Measurements from ENCODE around the gene TRIO.
A peak's percentile ranks its signal among the peaks of the same experiment; 100 is the strongest.
"Not testable (repeated sequence)": the region's sequence is repeated elsewhere in the genome, so short reads cannot be mapped to it uniquely, and the experiment has no call there.

Gene TRIO

GRCh38 chr5:14424011-14424685 is 281.0 kb downstream of the TRIO start:
- no peak for DNase-seq

GRCh38 chr5:14425559-14425958 is 282.4 kb downstream of the TRIO start:
- DNase-seq: no peak

DNA sequence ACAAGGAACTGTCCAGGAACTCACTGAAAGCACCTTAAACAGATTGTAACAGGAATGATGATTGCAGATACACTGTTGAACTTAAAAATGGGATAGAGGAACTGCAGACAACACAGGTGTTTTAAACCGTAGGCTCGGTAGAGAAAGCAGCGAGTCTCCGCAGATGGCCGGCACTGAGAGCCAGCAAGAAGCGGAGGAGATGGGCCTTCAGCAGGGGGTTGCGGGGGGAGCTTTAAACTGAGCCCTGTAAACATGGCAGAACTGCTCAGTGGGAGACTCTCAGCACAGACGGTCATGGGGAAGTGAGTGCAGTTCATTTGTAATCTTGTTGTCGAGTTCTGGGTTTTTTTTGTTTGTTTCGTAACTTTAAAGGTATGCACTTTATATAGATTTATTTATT is 283.4 kb downstream of the TRIO start:
- no peak for DNase-seq

DNA sequence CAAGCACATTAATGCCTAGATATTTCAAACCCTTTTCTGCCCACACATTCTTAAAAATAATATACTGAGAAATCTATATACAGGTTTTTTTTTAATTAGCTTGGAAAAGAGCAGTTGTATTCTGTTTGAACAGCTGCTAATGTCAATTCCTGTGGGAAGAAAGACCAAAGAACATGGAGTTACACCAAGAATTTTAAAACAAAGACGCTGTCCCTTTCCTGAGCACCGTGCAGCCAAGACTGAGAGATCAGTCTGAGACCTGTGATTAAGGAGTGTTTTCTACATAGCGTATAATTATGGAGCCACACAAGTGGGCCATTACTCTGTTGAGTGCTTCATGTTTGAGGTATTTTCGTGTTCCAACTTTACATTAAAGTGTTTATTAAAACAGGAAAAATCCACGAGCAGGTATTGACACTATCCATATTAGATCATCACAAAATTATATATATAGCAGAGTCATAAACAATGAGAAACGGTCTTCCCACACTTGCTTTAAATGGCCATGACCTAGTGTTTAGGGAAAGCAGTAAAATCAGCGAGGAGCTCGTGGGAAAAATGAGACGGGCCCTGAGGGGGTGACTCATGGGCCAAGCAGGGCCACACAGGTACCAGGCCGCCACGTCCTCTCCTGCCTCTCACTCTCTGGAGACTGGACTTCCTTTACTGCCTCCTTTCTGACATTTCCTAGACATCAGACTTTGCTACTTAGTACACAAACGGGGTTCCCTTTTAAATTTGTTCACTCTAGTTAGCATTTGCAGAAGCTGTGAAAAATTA is 285.4 kb downstream of the TRIO start:
- DNase-seq: no peak

DNA sequence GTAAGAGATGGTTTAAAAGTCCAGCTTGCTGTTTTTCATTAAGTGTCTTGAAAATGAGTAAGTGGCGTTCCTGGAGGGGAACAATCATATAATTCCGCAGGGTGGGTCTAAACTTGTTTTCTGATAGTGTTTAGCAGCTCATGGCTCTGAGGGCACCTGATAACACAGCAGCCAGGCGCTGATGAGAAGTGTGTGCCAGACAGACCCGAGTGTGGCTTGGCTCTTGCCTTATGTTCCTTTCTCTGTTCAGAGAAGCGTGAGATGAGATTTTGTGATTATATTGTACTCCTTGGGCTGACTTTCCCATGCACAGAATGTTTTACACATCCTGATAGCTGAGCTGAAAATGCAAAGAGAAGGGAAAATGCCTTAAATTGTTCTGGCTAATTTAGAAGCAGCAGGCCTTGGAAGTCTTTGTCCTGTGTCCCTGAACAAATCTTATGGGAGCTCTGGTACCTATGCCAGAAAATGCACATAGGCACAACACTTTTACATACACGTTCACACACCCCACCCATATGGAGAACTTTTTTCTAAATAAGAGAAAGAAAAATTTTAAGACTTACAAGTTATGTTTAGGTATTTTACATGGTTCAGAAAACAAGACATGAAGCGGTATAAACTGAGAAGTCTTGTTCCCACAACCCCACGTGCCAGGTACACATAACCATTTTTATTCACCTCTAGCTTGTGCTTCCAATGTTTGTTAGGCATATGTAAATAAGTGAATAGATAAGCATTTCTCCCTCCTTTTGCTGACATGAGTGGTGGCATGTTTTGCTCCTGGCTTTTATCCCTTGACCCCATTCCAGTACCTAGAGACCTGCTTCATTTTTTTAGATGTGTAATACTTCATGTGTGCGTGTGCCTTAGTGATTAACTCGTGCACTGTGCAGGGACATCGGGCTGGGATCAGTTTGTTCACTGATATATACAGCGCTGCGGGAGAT is 286.2 kb downstream of the TRIO start:
- DNase-seq: no peak

DNA sequence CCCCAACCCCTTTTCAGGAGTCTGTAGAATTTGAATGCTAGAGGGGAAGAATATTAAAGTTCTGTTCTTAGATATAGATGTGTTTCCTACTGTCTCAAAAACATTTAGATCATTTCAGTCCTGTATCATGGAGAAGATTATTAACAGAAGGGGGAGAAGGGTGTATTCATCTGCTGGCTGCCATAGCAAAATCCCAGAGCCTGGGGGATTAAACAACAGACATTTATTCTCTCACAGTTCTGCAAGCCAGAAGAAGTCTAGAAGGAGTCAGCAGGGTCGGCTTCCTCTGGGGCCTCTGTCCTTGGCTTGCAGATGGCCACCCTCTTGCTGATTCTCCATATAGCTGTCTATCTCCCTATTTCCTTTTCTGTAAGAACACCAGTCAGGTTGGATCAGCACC is 288.4 kb downstream of the TRIO start:
- no peak for DNase-seq

GRCh38 chr5:14432931-14433589 is 289.9 kb downstream of the TRIO start:
- no peak for DNase-seq

DNA sequence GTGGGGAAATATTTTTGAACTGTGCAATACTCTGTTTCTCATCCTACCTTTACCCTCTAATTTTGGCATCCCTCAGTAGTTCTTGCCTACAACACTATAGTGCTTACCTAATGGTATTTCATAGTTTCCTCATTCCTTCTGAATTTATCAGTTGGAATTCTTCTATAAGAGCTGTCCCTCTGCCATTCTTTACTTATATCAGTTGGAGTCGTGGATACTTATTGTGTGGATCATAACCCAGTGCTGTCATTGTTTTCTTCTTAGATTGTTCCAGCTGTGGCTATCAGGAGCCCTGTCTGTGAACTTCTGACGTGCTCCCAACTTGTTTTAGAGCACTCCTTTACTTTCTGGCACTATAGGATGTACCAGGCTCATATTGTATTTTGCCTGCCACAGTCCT is 292.3 kb downstream of the TRIO start:
- DNase-seq: no peak

DNA sequence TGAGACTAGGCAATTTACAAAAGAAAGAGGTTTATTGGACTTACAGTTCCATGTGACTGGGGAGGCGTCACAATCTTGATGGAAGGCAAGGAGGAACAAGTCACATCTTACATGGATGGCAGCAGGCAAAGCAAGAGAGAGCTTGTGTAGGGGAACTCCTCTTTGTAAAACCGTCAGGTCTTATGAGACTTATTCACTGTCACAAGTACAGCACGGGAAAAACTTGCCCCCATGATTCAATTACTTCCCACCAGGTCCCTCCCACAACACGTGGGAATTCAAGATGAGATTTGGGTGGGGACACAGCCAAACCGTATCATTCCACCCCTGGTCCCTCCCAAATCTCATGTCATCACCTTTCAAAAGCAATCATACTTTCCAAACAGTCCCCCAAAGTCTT is 293.0 kb downstream of the TRIO start:
- not testable (repeated sequence) for DNase-seq

GRCh38 chr5:14436801-14437542 is 293.8 kb downstream of the TRIO start:
- DNase-seq: no peak

GRCh38 chr5:14438195-14438606 is 295.1 kb downstream of the TRIO start:
- DNase-seq: no peak

- DNase-seq: peak; percentile 25
These were observed 296.1 kb downstream of the TRIO start for GRCh38 chr5:14439087-14439871.

DNA sequence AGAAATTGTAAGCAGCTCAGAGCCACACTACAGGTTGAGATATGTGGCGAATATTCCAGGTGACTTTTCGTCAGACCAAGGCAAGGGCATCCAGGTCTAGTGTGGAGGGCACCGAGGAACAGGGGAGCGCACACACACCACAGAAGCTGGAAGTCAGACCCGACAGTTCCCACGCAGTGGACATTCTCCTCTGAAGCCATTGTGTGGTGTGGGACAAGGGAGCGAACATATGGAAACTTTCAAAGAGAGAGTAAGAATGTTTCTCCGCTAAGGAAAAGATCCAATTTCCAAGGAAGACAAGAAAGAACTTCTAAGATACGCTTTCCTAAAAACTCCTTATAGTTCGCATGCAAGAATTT is 297.1 kb downstream of the TRIO start:
- DNase-seq: no peak

DNA sequence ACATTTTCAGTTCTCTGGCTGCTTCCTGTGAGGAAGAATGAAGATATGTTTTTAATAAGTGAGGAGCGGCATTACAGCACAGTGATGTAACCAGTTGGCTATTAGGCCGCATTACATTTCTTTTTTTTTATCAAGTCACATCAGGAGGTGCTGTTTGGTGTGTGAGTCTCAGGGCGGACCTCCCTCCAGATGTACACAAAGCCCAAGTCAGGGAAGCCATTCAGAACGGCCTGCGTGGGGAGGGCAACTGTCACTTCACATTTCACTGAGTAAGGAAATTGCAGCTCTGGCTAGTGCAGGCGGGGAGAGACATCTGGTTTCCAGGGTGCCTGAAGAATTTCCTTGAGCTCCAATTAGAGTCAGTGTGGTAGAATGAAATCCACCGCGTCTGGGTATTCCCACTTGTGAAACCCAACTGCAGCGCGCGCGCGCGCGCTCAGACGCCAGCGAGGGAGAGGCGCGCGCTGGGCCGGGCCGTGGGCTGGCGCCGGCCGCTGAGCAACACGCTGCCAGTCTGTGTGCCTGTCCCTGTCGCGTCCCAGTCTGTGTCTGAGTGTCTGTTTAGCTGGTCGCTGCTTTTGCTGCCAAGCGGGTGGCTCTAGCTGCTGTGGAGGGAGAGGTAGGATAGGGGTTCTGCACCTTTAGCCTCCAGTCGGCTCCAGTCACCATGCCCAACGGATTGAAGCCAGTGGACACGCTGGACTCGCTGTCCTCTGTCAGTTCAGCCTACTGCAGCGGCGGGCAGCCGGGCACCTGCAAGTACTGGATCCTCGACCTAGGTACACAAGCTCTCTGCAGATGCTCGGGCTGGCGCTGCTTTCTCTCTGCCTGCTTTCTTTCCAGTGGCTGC is 297.7 kb downstream of the TRIO start:
- DNase-seq: peak; percentile 77

GRCh38 chr5:14441641-14442040 is 298.5 kb downstream of the TRIO start:
- DNase-seq: no peak

- no peak for DNase-seq
These were observed 299.4 kb downstream of the TRIO start for GRCh38 chr5:14442536-14442935.

GRCh38 chr5:14443671-14444093 is 300.5 kb downstream of the TRIO start:
- no peak for DNase-seq

DNA sequence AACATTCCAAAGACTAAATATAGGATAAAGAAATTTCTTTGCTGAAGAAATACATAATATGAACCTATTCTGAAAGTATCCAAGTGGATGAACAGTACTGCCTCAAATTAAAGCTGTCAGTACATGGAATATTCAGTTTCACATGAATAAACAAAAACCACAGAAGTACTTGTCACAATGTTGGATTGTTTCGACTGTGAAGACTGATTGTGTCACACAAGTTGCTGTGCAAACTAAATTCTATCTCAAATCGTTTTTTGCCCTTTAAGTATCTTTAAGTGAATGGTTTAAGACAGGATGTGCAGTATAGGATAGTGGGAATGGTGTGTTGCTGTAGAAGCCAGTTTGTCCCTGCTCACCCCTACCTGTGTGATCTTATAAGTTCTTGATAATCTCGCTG is 301.0 kb downstream of the TRIO start:
- DNase-seq: no peak

- no peak for DNase-seq
These were observed 301.9 kb downstream of the TRIO start for GRCh38 chr5:14445013-14445412.

GRCh38 chr5:14445576-14446290 is 302.6 kb downstream of the TRIO start:
- DNase-seq: no peak

Data from NCI-H2171 (cell line).